ENCODE results near the gene C11orf24. TPM values are rescaled to one million over a fixed set of nuclear protein-coding genes. Genes with fewer than 3 reads are reported as not detected.

Gene C11orf24
- total and polyA plus RNA-seq, 2 of the 4 experiments (the other 2 are of a cell fraction) = 42.5 to 135 TPM

GRCh38 chr11:68214173-68215086 lies 57.3 kb downstream of the C11orf24 start:
- intact Hi-C loops (cut with micrococcal nuclease) (no loop called here), in situ Hi-C loops (cut with MboI; ENCODE audit: low sequenced_read_pairs) (no loop called here), dilution Hi-C loops (cut with HindIII; ENCODE audit: low sequenced_read_pairs, unreplicated experiment) (no loop called here)
- Histone ChIP-seq H2AFZ (replicated peaks; ENCODE audit: low read length, poor library complexity) (peak overlapping the region; percentile 95), H3K4ac (ENCODE audit: low read depth, low read length) (peak overlapping the region; percentile 96), H2BK120ac (ENCODE audit: low read depth, low read length) (peak overlapping the region; percentile 69), H4K91ac (ENCODE audit: insufficient read depth, low read depth, low read length) (peak overlapping the region; percentile 84), H4K8ac (ENCODE audit: low read depth in 2 of 2, low read length in 2 of 2) (peak overlapping the region; percentile 93 to 98; a peak in 3 of 4 replicates), H4K20me1 (ENCODE audit: insufficient read depth, low read length) (peaks cover 32% of the 10 kb centered on the region), H3K27ac (ENCODE audit: insufficient read depth, low read length) (peak overlapping the region; percentile 89), H3K23ac (ENCODE audit: low read depth, low read length) (peak overlapping the region; percentile 93), H3K4me3 (ENCODE audit: insufficient read depth, low read depth, low read length) (peak overlapping the region; percentile 100), H4K5ac (ENCODE audit: low read depth, low read length) (peak overlapping the region; percentile 88), H2AK9ac (replicated peaks; ENCODE audit: low read depth, low read length, poor library complexity) (peak overlapping the region; percentile 96), H3K56ac (ENCODE audit: extremely low read depth, insufficient read depth, low read length) (peak overlapping the region; percentile 65; the same call in 1 of the 2 replicates), H2BK5ac (ENCODE audit: low read depth, low read length, poor library complexity, severe bottlenecking) (peak overlapping the region; percentile 85), H2BK20ac (ENCODE audit: low read depth, low read length) (no peak overlapping the region), H3K4me1 (ENCODE audit: control insufficient read depth, insufficient read depth, low read length) (peaks cover 3% of the 10 kb centered on the region; the same call in 1 of the 2 replicates), H3K14ac (replicated peaks; ENCODE audit: low read depth, low read length) (peak overlapping the region; percentile 96), H3K9me3 (ENCODE audit: control insufficient read depth, insufficient read depth, low read length) (no peaks in the 10 kb centered on the region), H3K9ac (ENCODE audit: low read depth, low read length) (peak overlapping the region; percentile 86), H3K79me1 (ENCODE audit: low read depth in 1 of 2, low read length in 2 of 2) (peaks cover 6 to 31% of the 10 kb centered on the region in 2 experiments), H3K36me3 (ENCODE audit: control insufficient read depth, insufficient read depth, low read length) (no peaks in the 10 kb centered on the region), H2AK5ac (ENCODE audit: low read depth, low read length) (peak overlapping the region; percentile 61), H3K9me1 (ENCODE audit: insufficient read depth, low read length) (peaks cover 11% of the 10 kb centered on the region; the same call in 1 of the 2 replicates), H3K27me3 (ENCODE audit: control insufficient read depth, insufficient read depth, low read length) (peaks cover 22% of the 10 kb centered on the region), H2BK15ac (ENCODE audit: low read depth, low read length) (peak overlapping the region; percentile 21; the same call in 1 of the 3 replicates), H3K18ac (ENCODE audit: low read depth, low read length) (peak overlapping the region; percentile 78), H3K4me2 (ENCODE audit: low read depth, low read length) (peak overlapping the region; percentile 81)
- ChIA-PET CTCF (no interaction called here), POLR2A (ENCODE audit: unreplicated experiment) (no interaction called here)
- 20% methylated on average over 28 of the region's 58 CpGs; no CpG with 5 or more reads in 1 of the 2 experiments for WGBS, 2 experiments (ENCODE audit: extremely low coverage in 2 of 2, insufficient read length in 1 of 2)
- no TSS peak for BruUV-seq (replicated peaks)
- 0 out of 2 replicates have a peak, but pooled peaks have one; percentile 17 for TF ChIP-seq CHD1 (IDR thresholded peaks at IDR 0.05; ENCODE audit: low read depth, low read length)
- TF ChIP-seq RAD21 (IDR thresholded peaks at IDR 0.05; ENCODE audit: low read length) = no peak
- DNase-seq (no peak), ATAC-seq (ENCODE audit: low read depth) (peak; percentile 4)
